LNCAP (cell line): ENCODE data around the gene BEND3.

Experiments
- TF ChIP-seq, protein P1 (sequence below): fragments of 450-650 bp; IDR thresholded peaks from 2 replicates; pipeline ENCODE4 v1.5.1; 2017; ENCODE audit warnings: mild to moderate bottlenecking

The BEND3 gene

DNA sequence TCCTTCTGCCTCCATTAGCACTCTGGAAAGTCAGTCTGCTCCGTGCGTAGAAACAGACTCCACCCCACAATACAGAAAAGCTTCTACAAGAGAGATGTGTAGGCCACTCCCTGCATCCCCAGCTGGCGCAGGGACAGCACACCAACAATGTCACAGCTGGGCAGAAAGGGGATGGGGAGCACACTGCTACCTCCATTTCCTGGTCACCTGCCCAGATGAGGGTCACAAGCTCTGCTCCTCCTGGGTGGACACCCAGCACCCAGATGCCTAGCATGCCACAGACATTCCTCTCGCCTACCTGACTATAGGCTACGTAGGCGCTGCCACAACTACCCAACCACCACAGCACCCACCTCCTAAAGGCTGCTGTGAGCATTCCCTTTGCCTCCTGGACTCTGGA lies 12.2 kb downstream of the BEND3 start:
- TF ChIP-seq, protein P1, sequence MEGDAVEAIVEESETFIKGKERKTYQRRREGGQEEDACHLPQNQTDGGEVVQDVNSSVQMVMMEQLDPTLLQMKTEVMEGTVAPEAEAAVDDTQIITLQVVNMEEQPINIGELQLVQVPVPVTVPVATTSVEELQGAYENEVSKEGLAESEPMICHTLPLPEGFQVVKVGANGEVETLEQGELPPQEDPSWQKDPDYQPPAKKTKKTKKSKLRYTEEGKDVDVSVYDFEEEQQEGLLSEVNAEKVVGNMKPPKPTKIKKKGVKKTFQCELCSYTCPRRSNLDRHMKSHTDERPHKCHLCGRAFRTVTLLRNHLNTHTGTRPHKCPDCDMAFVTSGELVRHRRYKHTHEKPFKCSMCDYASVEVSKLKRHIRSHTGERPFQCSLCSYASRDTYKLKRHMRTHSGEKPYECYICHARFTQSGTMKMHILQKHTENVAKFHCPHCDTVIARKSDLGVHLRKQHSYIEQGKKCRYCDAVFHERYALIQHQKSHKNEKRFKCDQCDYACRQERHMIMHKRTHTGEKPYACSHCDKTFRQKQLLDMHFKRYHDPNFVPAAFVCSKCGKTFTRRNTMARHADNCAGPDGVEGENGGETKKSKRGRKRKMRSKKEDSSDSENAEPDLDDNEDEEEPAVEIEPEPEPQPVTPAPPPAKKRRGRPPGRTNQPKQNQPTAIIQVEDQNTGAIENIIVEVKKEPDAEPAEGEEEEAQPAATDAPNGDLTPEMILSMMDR = no peak

DNA sequence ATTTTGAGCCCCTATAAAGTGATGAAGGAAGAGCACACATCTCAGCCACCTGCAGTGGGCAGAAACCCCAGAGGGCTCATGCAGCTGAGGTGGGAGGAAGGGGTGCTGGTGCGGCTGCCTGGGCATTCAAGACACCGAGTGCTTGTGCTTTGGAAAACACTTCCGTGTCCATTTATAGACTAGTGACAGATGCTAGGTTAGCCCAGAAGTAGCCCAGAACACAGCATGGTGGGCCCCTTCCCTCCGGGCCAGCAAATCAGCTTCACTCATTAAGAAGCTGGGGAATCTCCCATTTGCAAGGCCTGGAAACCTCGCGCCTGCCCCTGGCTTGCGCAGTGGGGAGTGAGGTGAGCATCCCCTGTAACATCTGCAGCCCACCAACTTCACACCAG lies 12.9 kb downstream of the BEND3 start:
- TF ChIP-seq, protein P1 = no peak

DNA sequence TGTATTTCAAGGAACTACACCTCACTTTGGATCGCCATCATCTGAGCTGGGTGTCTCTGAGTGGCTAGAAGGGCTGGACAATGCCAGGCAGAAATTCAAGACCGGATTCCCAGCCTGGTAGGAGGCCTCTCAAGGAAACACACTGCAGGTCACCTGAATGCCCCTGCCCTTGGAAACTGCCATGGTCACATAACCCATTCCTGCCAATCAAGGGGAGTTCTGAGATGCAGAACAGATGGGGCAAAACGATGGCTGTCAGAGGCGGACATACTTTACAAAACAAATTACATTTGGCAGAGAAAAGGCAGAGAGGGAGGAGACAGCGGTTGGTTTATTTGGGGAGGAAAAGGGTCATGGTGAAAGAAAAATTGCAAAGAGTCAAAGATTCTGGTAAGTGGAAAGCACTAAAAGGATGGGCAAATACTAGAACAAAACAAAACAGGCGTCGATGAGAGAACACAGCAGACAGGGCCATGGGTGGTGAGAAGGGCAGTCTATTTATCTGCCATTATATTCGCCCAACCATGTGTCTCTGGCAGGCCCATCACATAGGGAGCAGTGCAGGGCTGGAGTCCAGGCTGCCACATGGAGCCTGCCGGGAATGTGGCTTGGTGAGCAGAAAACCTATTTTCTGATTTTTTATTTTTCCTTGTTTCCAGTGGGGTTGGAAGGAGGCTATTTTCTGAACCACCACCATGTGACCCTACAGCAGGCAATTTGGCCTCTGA lies 13.5 kb downstream of the BEND3 start:
- TF ChIP-seq, protein P1 = no peak

DNA sequence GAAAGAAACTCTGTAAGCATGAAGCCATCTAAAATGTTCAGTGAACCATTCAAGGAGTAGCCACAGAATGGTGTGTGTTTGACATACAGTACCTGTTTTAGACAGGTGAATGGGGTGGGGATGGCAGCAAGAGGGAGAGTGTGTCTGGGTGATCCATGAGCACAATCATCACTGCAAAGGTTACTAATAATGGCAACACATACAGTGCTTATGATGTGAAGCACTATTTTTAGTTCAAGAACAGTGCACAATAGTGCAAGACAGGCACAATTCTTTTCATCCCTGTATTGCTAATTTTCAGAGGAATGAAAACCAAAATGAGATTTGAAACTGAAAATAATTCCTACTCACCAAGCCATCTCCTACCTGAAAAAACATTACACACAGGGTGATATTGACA lies 14.1 kb downstream of the BEND3 start:
- TF ChIP-seq, protein P1 = no peak

DNA sequence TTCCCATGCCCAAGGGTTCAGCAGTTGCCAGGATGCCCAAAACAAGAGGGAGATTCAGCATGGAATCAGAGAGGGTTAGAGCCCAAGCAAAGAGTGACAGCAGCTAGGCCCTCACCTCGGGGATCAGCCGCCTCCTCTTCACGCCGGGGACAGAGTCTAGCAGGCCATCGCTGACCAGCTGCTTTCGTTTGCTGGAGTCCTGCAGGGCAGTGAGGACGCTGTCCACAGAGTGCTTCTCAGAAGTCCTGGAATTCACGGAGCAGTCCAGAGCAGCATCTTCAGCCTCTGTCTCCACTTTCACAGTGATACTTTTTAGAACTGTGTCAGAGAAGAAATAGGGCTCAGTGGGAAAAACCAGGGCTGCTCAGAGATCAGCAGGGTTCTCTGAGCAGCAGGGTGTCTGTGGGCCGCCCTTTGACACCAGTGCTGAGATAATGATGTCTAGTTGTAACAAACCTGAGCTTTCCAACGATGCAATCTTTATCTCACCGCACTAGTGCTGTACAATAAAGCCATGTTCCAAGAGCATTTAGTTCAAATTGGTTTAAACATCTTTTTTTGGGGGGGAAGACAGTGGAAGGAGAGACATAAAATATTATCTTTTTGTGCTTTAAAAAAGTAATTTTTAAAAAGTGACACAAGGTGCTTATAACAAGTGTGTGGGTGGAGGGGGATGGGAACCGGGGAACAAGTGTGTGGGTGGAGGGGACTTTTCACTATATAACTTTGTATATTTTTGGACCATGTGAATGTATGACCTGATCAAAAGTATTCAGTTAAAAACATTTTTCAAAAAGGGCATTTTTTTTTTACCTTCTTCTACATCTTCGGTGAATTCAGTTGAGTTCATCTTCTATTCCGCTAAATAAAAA lies 16.6 kb downstream of the BEND3 start:
- TF ChIP-seq, protein P1 = no peak

DNA sequence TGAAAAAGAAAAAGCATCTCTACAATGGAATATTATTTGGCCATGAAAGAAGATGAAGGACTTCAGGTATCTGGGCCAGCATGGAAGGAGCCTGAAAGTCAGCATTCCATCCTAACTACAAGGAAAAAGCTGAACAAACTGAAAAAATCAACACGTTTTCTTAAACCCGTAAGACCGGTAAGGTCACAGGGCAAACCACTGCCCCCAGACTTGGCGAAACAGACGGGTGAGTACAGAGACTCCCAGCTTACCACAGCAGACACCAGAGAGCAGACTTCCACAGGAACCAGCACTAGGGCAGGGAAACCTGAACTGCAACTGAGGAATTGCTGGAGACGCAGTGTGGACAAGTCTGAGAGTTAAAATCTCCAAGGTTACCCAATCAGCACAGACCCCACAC lies 31.4 kb downstream of the BEND3 start:
- TF ChIP-seq, protein P1 = no peak

DNA sequence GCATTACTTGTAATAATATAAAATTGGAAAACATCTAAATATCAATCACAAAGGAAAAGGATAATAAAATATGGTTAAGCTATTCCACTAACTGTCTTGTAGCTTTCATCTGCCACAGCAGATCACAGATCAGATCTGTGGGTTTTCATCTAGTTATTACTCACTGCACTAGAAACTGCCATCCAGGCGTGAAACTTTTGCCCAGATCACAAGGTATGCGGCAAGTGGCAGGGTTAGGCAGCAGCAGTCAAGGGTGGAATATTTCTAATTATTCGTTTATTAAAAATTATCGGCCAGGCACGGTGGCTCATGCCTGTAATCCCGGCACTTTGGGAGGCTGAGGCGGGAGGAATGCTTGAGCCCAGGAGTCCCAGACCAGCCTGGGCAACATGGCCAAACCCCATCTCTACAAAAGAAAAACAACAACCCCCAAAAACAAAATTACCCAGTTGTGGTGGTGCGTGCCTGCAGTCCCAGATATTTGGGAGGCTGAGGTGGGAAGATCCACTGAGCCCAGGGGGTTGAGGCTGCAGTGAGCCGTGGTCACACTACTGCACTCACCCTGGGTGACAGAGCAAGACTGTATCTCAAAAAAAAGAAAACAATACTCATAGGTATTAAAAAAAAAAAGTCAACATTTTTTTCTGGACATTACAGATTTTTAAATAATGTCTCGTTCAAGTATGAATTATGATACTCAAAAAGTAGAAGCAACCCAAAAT lies 32.1 kb downstream of the BEND3 start:
- TF ChIP-seq, protein P1 = no peak
